HPDE6-E6E7 (cell line): ENCODE data around the gene PLIN5.

Experiments
- DNase-seq: peaks from one replicate; pipeline ENCODE4 v3.0.0; 2011; ENCODE audit warnings: missing footprints; ENCODE audit errors: extremely low spot score

PLIN5 gene

DNA sequence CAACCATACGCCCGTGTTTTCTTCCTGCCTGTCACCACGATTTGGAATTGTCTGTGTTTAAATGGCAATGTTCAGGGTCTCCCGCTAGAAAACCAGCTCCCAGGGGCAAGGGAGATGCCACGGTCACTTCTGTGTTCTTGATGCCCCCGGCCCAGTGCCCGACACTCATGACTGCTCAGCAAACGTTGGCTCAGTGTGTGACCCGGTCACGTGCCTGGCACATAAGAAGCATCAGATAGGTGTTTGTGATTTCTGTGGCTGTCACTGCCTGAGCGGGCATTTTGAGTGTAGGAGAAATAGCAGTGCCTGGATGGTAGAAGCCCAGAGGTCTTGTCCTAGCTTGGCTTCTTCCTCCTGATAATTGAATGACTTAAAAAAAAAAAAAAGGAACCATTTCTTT lies 47.5 kb downstream of the PLIN5 start:
- DNase-seq = no peak

DNA sequence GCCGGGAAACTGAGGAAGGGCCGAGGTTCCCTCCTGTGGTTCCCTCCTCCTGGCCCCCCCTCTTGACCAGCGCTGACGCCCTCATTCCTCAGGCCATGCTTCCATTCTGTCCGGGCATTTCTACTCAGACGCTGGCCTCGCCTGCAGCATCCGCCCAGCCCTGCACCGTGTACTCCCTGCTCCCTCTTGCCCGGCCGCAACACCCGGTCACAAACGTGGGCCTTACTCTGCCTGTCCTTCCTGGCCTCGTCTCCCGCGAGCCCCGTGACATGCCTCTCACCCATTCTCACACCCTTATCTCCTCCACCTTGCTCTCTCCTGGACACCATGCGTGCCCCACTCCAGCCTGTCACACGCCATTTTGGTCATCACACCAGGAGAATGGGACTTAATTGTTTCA lies 51.6 kb downstream of the PLIN5 start:
- no peak for DNase-seq

DNA sequence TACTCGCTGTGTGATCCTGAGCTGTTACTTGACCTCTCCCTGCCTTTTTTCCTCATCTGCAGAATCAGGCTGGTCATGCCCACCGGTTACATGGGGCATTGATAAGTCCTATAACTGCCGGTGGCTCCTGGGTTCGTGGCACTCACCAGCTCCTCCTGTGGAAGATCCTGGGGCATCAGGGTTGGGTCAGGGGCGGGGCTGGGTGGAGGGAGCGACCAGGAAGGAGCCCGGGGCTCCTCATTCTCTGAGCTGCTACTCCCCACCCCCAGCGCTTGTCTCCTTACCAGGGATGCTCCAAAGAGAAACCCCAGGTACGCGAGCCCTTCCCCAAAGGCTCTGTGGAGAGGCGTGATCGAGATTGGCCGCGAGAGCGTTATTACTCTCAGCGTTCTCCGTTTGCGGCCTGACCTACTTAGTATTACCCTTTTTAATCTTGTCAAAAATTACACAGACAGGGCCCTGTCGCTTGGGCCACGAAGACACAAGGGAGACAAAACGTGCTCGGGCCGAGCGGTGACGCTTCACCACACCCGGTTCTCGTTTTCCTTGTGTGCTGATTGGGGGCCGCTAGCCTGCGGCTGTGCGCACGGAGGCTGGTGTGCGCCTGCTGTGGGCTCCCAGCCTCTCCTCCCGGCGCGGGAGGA lies 52.2 kb downstream of the PLIN5 start:
- DNase-seq = no peak

DNA sequence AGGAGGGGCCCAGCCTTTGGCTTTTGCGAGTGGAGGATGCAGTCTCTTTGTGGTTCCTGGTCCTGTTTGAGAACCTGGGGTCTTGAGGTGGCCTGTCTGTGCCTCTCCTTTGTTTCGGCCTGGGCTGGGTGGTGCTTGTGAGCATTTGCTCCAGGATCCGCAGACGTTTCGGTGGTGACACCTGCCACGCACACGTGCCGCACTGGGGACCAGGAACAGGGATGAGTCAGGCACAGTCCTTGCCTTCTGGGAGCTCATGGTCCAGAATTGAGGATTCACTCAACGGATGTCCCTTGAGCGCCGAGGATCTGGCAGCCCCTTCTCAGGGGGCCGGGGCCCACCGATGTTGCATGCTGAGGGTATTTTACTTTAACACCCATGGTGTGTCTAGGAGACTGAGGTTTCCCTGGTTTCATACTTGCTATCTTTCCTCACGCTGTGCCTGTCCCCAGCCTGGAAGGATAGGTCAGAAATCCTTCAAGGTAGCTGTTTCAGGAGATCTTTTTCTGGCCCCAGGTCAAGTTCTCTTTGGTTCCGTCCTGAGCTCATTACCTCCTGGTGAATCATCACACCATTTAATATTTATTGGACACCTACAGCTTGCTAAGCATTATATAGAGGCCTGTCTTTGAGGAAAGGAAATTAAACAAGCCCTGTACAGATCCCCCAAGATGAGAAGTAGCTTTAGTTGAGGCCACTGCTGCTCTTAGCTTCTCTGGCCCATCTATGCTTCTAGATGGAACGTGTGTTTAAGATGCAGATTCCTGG lies 57.8 kb downstream of the PLIN5 start:
- no peak for DNase-seq

DNA sequence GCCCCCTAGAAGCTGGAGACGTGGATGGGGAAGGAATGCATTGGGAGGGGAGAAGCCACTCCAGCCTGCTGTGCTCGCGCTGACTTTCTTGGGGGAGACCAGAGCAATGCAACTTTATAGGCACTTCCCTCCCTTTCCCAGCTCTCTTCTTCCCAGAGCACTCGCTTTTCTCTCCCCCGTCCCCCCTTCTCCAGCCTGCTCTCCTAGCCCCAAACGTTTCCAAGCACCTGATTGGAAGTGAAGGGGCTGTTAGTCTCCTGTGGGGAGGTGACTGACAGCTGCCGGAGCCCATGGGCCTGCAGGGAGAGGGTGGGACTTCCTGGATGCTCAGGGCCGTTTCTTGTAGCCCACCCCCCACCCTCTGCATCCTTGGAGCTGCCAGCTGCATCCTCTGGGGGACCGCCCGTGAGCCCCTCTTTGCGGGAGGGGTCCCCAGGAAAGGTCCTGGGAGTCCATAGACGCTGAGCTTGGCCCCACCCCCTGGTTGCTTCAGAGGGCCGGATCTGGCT lies 60.5 kb downstream of the PLIN5 start:
- no peak for DNase-seq

DNA sequence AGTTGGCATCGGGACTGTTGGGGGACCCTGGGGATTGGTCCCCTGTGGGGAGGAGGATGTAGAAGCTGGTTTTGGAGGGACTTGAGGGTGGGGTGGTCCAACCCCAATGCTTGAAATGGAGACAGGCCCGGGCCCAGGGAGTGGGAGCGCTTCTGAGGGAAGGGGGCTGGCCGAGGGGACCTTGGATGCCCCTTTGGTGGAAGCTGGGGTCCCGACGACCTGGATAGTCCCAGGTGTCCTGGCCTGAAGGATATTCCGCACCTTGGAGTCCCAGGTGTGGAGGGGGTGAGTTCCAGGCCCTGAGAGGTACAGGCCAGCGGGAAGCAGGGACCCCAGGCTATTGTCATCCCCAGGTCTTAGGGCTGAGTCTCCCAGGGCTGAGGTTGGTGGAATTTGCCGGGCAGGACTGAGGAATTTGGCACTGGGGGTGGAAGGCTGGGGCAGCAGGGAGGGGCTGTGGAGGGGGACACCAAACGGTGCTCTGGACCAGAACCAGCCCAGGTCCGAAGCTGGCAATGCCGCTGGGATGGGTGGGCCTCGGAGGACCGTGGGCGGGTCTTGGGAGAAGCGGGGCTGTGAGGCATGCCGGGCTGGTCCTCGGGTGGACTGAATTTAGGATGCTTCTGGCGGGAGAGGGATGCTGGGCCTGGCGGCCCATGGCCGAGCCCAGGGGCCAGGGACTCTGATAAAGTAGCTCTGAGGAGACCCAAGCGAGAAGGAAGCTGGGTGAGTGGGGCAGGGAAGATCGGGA lies 61.1 kb downstream of the PLIN5 start:
- DNase-seq = no peak

DNA sequence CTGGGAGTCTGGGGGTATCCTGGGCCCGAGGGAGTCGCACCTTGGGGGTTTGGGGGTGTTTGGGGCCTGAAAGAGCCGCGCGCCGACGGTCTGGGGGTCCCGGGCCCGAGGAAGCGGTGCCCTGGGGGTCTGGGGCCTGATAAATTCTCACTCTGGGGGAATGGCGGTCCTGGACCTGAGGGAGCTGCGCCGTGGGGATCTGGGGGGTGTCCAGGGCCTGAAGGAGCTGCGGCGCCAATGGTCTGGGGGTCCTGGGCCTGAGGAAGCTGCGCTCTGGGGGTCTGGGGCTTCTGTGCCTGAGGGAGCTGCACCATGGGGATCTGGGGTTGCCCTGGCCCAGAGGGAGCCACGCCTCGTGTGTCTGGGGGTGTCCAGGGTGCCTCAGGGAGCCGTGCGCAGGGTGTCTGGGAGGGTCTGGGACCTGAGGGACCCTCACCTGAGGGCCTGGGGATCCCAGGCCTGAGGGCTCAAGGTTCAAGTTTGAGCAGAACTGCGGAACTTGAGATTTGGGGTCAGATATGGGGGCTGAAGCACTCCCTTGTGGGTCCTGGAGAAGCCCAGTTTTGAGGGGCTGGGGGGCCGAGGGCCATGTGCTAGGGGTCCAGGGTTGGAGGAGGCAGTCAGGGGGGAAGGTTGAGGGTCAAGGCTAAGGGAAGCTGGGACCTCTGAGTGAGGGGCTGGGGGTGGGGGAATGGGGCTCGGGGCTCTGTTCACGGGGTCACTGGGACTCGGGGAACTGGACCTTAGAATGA lies 61.8 kb downstream of the PLIN5 start:
- DNase-seq = no peak
